NCI-H1694 (cell line): ENCODE data around the gene ECSCR.
"Not testable (repeated sequence)": the region's sequence is repeated elsewhere in the genome, so short reads cannot be mapped to it uniquely, and the experiment has no call there.

Experiments used
- DNase-seq: peaks from one replicate; lab custom pipeline; 2025; lab: John Stamatoyannopoulos, UW

ECSCR gene

GRCh38 chr5:139462586-139463276 lies at the start of gene ECSCR:
ECSCR (minus strand) TSS chr5:139462743; CDS start chr5:139462670, 73 bp downstream.
- no peak for DNase-seq

- DNase-seq, result not testable (repeated sequence)
These were observed 42.2 kb upstream of the ECSCR start for GRCh38 chr5:139504722-139505121.

GRCh38 chr5:139503879-139504278 lies 41.3 kb upstream of the ECSCR start:
- DNase-seq, result not testable (repeated sequence)

- DNase-seq, result not testable (repeated sequence)
These were observed 40.7 kb upstream of the ECSCR start for GRCh38 chr5:139503036-139503817.

GRCh38 chr5:139501381-139501780 lies 38.8 kb upstream of the ECSCR start:
- DNase-seq, result no peak

GRCh38 chr5:139495638-139496435 lies 33.3 kb upstream of the ECSCR start:
- DNase-seq, result no peak

GRCh38 chr5:139494832-139495231 lies 32.3 kb upstream of the ECSCR start:
- no peak for DNase-seq

- no peak for DNase-seq
These were observed 31.7 kb upstream of the ECSCR start for GRCh38 chr5:139494256-139494655.

GRCh38 chr5:139492700-139493192 lies 30.2 kb upstream of the ECSCR start:
- DNase-seq, result no peak

GRCh38 chr5:139488260-139488659 lies 25.7 kb upstream of the ECSCR start:
- no peak for DNase-seq

GRCh38 chr5:139486201-139486600 lies 23.7 kb upstream of the ECSCR start:
- no peak for DNase-seq

- not testable (repeated sequence) for DNase-seq
These were observed 20.3 kb upstream of the ECSCR start for GRCh38 chr5:139482890-139483208.

GRCh38 chr5:139482050-139482889 lies 19.7 kb upstream of the ECSCR start, which contains the start of gene STING1:
STING1 (minus strand) TSS chr5:139482758; CDS start chr5:139481704, 1,054 bp downstream.
- no peak for DNase-seq

GRCh38 chr5:139481580-139482049 lies 19.1 kb upstream of the ECSCR start:
- no peak for DNase-seq

GRCh38 chr5:139481122-139481533 lies 18.6 kb upstream of the ECSCR start:
- no peak for DNase-seq

GRCh38 chr5:139479729-139480128 lies 17.2 kb upstream of the ECSCR start:
- DNase-seq, result not testable (repeated sequence)

- not testable (repeated sequence) for DNase-seq
These were observed 16.3 kb upstream of the ECSCR start for GRCh38 chr5:139478657-139479423.

- no peak for DNase-seq
These were observed 13.5 kb upstream of the ECSCR start for GRCh38 chr5:139475865-139476617.

GRCh38 chr5:139474890-139475791 lies 12.6 kb upstream of the ECSCR start:
- no peak for DNase-seq
